Uterus (tissue), 4 donors: ENCODE data around the gene MAD1L1. TPM values are rescaled to one million over a fixed set of nuclear protein-coding genes. Genes with fewer than 3 reads are reported as not detected.

Source experiments
- DNase-seq, 2 donors: peaks; one replicate each; pipeline ENCODE4 v3.0.0-alpha.2; 2019 to 2020
- H3K27ac ChIP-seq, 2 donors: fragments of 200-600 bp; sonication (generic); 1 replicate in 1 of 2; 2 replicates in 1 of 2; pipeline ENCODE4 v1.5.1; 2016 to 2018
- H3K27me3 ChIP-seq, 2 donors: fragments of 200-600 bp; sonication (generic); one replicate each; pipeline ENCODE4 v1.5.1; 2018 to 2019; ENCODE audit warnings: control low read depth in 1 of 2
- H3K36me3 ChIP-seq, 2 donors: fragments of 200-600 bp; sonication (generic); one replicate each; pipeline ENCODE4 v1.5.1; 2019; ENCODE audit warnings: control low read depth in 1 of 2
- H3K4me1 ChIP-seq, 2 donors: fragments of 200-600 bp; sonication (generic); one replicate each; pipeline ENCODE4 v1.5.1; 2018 to 2019; ENCODE audit warnings: control low read depth in 1 of 2
- H3K4me3 ChIP-seq, 2 donors: fragments of 200-600 bp; sonication (generic); 1 replicate in 1 of 2; 2 replicates in 1 of 2; pipeline ENCODE4 v1.5.1; 2018 to 2019; ENCODE audit warnings: mild to moderate bottlenecking in 1 of 2
- H3K9me3 ChIP-seq, 2 donors: fragments of 200-600 bp; sonication (generic); one replicate each; pipeline ENCODE4 v1.5.1; 2019; ENCODE audit warnings: control low read depth in 1 of 2
- POLR2A ChIP-seq, 2 donors: fragments of 450-650 bp; IDR thresholded peaks; one replicate each; pipeline ENCODE4 v1.6.1; 2016; ENCODE audit warnings: antibody characterized with exemption in 2 of 2, mild to moderate bottlenecking in 1 of 2, moderate library complexity in 1 of 2
- intact Hi-C: fragments of 100-400 bp; cut with DNase I; formaldehyde crosslinking; loops from one replicate; pipeline ENCODE4 v1.15.1; 2023; ENCODE audit warnings: low total_unique reads
- total RNA-seq, 4 donors: library from RNA; depleted of rRNA in 3 of 4; stranded (reverse); fragments of >200 nt in 3 of 4; gene quantifications; one replicate each; pipeline versions ENCODE4 v1.1.0 to v1.2.4, GENCODE V29; 2014 to 2023
- TF ChIP-seq, protein P1 (sequence below), 4 experiments: fragments of 200-600 bp in 2 of 4; fragments of 450-650 bp in 2 of 4; sonication (generic) in 2 of 4; IDR thresholded peaks; one replicate each; pipeline ENCODE4 v1.5.1; 2016 to 2019; ENCODE audit warnings: antibody characterized with exemption in 4 of 4, mild to moderate bottlenecking in 2 of 4, moderate library complexity in 1 of 4
- donor health status: DM: yes; HTN: yes; CAD: no.

The MAD1L1 gene
- total RNA-seq, 4 donors from 2014 or later, result 13.3 to 37.4 (median 33.1) TPM

DNA sequence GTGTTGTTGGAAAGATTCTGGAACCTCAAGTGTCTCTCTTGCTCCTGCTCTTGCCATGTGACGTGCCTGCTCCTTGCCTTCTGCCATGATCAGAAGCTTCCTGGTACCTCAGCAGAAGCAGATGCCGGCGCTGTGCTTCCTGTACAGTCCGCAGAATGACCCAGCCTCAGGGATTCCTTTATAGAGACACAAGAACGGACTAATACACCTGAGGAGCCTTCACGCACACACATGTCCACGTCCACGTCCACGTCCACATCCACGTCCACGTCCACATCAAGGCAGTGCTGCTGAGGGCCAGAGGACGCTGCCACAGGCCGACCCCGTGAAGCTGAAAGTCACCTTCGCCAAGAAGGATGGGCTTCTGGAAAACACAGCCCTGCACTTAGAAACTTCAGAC lies 190.1 kb downstream of the MAD1L1 start:
- Histone ChIP-seq H3K27ac (no peak overlapping the region), H3K36me3 (no peaks in the 10 kb centered on the region), H3K9me3 (no peaks in the 10 kb centered on the region), H3K4me1 (no peaks in the 10 kb centered on the region), H3K4me3 (no peak overlapping the region), H3K27me3 (no peaks in the 10 kb centered on the region)
- intact Hi-C loops, result no loop called here
- TF ChIP-seq, protein P1, sequence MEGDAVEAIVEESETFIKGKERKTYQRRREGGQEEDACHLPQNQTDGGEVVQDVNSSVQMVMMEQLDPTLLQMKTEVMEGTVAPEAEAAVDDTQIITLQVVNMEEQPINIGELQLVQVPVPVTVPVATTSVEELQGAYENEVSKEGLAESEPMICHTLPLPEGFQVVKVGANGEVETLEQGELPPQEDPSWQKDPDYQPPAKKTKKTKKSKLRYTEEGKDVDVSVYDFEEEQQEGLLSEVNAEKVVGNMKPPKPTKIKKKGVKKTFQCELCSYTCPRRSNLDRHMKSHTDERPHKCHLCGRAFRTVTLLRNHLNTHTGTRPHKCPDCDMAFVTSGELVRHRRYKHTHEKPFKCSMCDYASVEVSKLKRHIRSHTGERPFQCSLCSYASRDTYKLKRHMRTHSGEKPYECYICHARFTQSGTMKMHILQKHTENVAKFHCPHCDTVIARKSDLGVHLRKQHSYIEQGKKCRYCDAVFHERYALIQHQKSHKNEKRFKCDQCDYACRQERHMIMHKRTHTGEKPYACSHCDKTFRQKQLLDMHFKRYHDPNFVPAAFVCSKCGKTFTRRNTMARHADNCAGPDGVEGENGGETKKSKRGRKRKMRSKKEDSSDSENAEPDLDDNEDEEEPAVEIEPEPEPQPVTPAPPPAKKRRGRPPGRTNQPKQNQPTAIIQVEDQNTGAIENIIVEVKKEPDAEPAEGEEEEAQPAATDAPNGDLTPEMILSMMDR (IDR thresholded peaks at IDR 0.05), result no peak
- no peak for TF ChIP-seq POLR2A (IDR thresholded peaks at IDR 0.05)
- DNase-seq, result no peak

GRCh38 chr7:2041496-2042367 lies 191.0 kb downstream of the MAD1L1 start:
- intact Hi-C loops, result no loop called here
- H3K27ac ChIP-seq, result no peak overlapping the region
- no peaks in the 10 kb centered on the region for H3K9me3 ChIP-seq
- no peaks in the 10 kb centered on the region for H3K4me1 ChIP-seq
- DNase-seq, result no peak
- H3K4me3 ChIP-seq, result no peak overlapping the region
- TF ChIP-seq POLR2A (IDR thresholded peaks at IDR 0.05), result no peak
- TF ChIP-seq, protein P1 (IDR thresholded peaks at IDR 0.05), result no peak
- no peaks in the 10 kb centered on the region for H3K36me3 ChIP-seq
- H3K27me3 ChIP-seq, result no peaks in the 10 kb centered on the region

DNA sequence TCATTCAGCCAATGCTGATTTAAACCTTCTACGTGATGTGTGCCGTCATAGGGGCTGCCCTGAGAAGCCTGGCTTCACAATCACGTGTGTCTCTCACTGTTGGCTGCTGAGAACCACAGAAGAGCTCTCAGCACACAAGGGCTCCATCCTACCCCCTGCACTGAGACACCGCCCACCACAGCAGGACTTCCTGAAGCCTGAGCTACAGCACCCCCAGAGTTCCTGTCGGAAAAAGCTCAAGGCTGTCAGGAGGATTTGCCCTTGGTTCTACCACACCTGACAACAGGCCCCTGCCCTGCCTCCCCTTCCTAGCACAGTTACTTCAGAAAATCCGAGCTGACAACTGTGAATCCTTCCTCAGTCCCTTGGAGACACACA lies 191.9 kb downstream of the MAD1L1 start:
- TF ChIP-seq POLR2A (IDR thresholded peaks at IDR 0.05), result no peak
- TF ChIP-seq, protein P1 (IDR thresholded peaks at IDR 0.05), result no peak
- DNase-seq, result no peak
- Histone ChIP-seq H3K27me3 (no peaks in the 10 kb centered on the region), H3K4me3 (no peak overlapping the region), H3K36me3 (no peaks in the 10 kb centered on the region), H3K9me3 (no peaks in the 10 kb centered on the region), H3K4me1 (no peaks in the 10 kb centered on the region), H3K27ac (no peak overlapping the region)
- intact Hi-C loops, result no loop called here

- Histone ChIP-seq H3K4me1 (no peaks in the 10 kb centered on the region), H3K36me3 (no peaks in the 10 kb centered on the region), H3K4me3 (no peak overlapping the region), H3K27ac (no peak overlapping the region), H3K27me3 (no peaks in the 10 kb centered on the region), H3K9me3 (no peaks in the 10 kb centered on the region)
- no peak for DNase-seq
- intact Hi-C loops, result no loop called here
- TF ChIP-seq POLR2A (IDR thresholded peaks at IDR 0.05), result no peak
- TF ChIP-seq, protein P1 (IDR thresholded peaks at IDR 0.05), result no peak
These were observed 192.4 kb downstream of the MAD1L1 start for GRCh38 chr7:2040201-2040892.
